ENCODE results near the gene DNAJB6. TPM values are rescaled to one million over a fixed set of nuclear protein-coding genes. Genes with fewer than 3 reads are reported as not detected.

Gene DNAJB6
- total and polyA plus RNA-seq, 9 donors = 79.0 to 154 (median 89.2) TPM

DNA sequence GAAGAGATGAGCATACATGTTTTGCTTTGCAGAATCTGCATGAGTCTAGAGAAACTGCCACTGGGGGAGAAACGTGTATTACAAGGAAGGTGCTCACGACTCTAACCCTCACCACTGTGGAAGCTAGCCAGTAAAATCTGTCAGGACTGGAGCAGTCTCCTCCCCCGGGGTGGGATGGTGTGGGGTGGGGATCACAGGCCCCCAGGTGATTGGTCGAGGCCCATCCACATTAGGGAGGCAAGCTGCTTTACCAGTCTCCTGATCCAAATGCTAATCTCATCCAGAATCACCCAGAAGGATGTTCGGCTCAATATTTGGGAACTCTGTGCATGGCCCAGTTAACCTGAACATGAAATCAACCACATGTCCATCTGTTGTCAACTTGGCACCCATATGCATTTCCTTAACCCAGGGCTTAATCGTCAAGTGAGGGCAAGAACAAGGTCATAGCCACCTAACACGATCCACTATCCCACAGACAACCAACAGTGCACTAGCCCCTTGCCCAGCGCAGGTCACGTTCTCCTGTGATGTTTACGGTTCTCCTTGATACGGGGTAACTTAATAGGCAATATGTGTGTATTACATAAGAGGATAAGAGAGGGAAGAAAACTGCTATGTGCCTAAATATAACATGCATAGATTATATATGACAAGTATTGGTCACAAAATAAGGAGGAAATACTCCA, 40.8 kb downstream of the DNAJB6 start:
- 76 to 82% (median 80%) methylated on average over 11 of the region's 11 CpGs for WGBS, 3 donors
- Histone ChIP-seq H3K4me3 (no peak overlapping the region), H3K27ac (no peak overlapping the region), H3K36me3 (no peaks in the 10 kb centered on the region), H3K9me3 (no peaks in the 10 kb centered on the region), H3K4me1 (ENCODE audit: insufficient read depth) (peaks cover 3% of the 10 kb centered on the region), H3K27me3 (no peaks in the 10 kb centered on the region)
- intact Hi-C loops (cut with DNase I) = no loop called here
- DNase-seq = no peak
- TF ChIP-seq POLR2A (IDR thresholded peaks at IDR 0.05) (no peak), EP300 (IDR thresholded peaks at IDR 0.05) (no peak)
- TF ChIP-seq, protein P1, sequence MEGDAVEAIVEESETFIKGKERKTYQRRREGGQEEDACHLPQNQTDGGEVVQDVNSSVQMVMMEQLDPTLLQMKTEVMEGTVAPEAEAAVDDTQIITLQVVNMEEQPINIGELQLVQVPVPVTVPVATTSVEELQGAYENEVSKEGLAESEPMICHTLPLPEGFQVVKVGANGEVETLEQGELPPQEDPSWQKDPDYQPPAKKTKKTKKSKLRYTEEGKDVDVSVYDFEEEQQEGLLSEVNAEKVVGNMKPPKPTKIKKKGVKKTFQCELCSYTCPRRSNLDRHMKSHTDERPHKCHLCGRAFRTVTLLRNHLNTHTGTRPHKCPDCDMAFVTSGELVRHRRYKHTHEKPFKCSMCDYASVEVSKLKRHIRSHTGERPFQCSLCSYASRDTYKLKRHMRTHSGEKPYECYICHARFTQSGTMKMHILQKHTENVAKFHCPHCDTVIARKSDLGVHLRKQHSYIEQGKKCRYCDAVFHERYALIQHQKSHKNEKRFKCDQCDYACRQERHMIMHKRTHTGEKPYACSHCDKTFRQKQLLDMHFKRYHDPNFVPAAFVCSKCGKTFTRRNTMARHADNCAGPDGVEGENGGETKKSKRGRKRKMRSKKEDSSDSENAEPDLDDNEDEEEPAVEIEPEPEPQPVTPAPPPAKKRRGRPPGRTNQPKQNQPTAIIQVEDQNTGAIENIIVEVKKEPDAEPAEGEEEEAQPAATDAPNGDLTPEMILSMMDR (IDR thresholded peaks at IDR 0.05) = no peak

DNA sequence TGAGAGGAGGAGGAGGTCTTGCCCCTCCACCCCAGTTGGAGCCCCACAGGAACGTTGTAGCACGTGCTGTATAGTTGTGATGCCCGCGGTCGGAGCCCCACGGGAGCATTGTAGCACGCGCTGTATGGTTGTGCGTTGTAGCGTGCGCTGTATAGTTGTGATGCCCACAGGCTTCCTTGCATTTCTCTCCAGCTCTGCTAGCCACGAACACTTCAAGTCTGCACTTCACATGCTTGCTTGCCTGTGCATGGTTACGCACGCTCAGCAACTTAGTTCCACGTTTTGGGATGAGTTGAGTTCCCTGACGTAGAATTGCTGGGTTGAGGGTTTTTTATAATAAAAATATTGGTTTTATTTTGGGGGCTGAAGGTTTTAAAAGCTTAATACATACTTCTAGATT, 41.6 kb downstream of the DNAJB6 start:
- WGBS, 3 donors = 90 to 94% (median 91%) methylated on average over 16 of the region's 16 CpGs
- H3K4me3 ChIP-seq = no peak overlapping the region
- H3K27me3 ChIP-seq = no peaks in the 10 kb centered on the region
- H3K27ac ChIP-seq = no peak overlapping the region
- intact Hi-C loops (cut with DNase I) = no loop called here
- peaks cover 3% of the 10 kb centered on the region for H3K4me1 ChIP-seq (ENCODE audit: insufficient read depth)
- no peaks in the 10 kb centered on the region for H3K36me3 ChIP-seq
- H3K9me3 ChIP-seq = no peaks in the 10 kb centered on the region
- no peak for DNase-seq
- TF ChIP-seq, protein P1 (IDR thresholded peaks at IDR 0.05) = no peak
- TF ChIP-seq EP300 (IDR thresholded peaks at IDR 0.05) (no peak), POLR2A (IDR thresholded peaks at IDR 0.05) (no peak)

- 87 to 100% (median 98%) methylated on average over 1 of the region's 1 CpG for WGBS, 3 donors
- intact Hi-C loops (cut with DNase I) = no loop called here
- H3K27ac ChIP-seq = no peak overlapping the region
- H3K27me3 ChIP-seq = no peaks in the 10 kb centered on the region
- TF ChIP-seq EP300 (IDR thresholded peaks at IDR 0.05) (no peak), POLR2A (IDR thresholded peaks at IDR 0.05) (no peak)
- TF ChIP-seq, protein P1 (IDR thresholded peaks at IDR 0.05) = no peak
- no peak for DNase-seq
- H3K36me3 ChIP-seq = no peaks in the 10 kb centered on the region
- peaks cover 3% of the 10 kb centered on the region for H3K4me1 ChIP-seq (ENCODE audit: insufficient read depth)
- H3K4me3 ChIP-seq = no peak overlapping the region
- H3K9me3 ChIP-seq = no peaks in the 10 kb centered on the region
Measured at GRCh38 chr7:157379493-157379892, 42.7 kb downstream of the DNAJB6 start.

- intact Hi-C loops (cut with DNase I) = no loop called here
- TF ChIP-seq POLR2A (IDR thresholded peaks at IDR 0.05) = no peak
- TF ChIP-seq EP300 (IDR thresholded peaks at IDR 0.05) = no peak
- TF ChIP-seq, protein P1 (IDR thresholded peaks at IDR 0.05) = no peak
- 62 to 69% (median 67%) methylated on average over 7 of the region's 7 CpGs for WGBS, 3 donors
- DNase-seq = no peak
- no peaks in the 10 kb centered on the region for H3K36me3 ChIP-seq
- H3K4me3 ChIP-seq = no peak overlapping the region
- H3K9me3 ChIP-seq = no peaks in the 10 kb centered on the region
- peaks cover 3% of the 10 kb centered on the region for H3K4me1 ChIP-seq (ENCODE audit: insufficient read depth)
- no peak overlapping the region for H3K27ac ChIP-seq
- H3K27me3 ChIP-seq = no peaks in the 10 kb centered on the region
Measured at GRCh38 chr7:157380416-157380815, 43.6 kb downstream of the DNAJB6 start.
